Measurements from ENCODE around the gene TMCO5A. TPM values are rescaled to one million over a fixed set of nuclear protein-coding genes. Genes with fewer than 3 reads are reported as not detected.

Gene TMCO5A
- total and polyA plus RNA-seq, 9 donors, result not detected

DNA sequence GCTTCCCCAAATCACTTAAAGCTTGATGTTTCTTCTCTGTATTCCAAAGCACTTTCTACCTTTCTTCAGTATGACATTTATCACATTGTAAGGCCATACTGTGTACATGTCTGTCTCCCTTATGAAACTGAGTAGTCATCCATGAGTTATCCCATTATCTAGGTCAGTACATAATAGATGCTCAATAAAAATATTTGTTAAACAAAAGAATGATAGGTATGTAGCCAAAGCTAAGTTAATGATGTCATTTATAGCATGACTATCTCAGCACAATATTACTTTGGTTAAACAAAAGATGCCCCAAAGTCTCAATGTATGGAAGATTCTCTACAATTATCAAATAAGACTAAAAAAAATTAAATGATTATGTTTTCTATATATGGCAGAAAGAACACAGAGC is 3.1 kb upstream of the TMCO5A start:
- no peaks in the 10 kb centered on the region for H3K9me3 ChIP-seq
- H3K27ac ChIP-seq, result no peak overlapping the region
- intact Hi-C loops (cut with DNase I), result no loop called here
- H3K36me3 ChIP-seq, result no peaks in the 10 kb centered on the region
- no peaks in the 10 kb centered on the region for H3K27me3 ChIP-seq
- no peak overlapping the region for H3K4me3 ChIP-seq
- TF ChIP-seq EP300 (IDR thresholded peaks at IDR 0.05) (no peak), POLR2A (IDR thresholded peaks at IDR 0.05) (no peak)
- TF ChIP-seq, protein P1, sequence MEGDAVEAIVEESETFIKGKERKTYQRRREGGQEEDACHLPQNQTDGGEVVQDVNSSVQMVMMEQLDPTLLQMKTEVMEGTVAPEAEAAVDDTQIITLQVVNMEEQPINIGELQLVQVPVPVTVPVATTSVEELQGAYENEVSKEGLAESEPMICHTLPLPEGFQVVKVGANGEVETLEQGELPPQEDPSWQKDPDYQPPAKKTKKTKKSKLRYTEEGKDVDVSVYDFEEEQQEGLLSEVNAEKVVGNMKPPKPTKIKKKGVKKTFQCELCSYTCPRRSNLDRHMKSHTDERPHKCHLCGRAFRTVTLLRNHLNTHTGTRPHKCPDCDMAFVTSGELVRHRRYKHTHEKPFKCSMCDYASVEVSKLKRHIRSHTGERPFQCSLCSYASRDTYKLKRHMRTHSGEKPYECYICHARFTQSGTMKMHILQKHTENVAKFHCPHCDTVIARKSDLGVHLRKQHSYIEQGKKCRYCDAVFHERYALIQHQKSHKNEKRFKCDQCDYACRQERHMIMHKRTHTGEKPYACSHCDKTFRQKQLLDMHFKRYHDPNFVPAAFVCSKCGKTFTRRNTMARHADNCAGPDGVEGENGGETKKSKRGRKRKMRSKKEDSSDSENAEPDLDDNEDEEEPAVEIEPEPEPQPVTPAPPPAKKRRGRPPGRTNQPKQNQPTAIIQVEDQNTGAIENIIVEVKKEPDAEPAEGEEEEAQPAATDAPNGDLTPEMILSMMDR (IDR thresholded peaks at IDR 0.05), result no peak
- H3K4me1 ChIP-seq (ENCODE audit: insufficient read depth), result peaks cover 3% of the 10 kb centered on the region
- DNase-seq, result no peak

DNA sequence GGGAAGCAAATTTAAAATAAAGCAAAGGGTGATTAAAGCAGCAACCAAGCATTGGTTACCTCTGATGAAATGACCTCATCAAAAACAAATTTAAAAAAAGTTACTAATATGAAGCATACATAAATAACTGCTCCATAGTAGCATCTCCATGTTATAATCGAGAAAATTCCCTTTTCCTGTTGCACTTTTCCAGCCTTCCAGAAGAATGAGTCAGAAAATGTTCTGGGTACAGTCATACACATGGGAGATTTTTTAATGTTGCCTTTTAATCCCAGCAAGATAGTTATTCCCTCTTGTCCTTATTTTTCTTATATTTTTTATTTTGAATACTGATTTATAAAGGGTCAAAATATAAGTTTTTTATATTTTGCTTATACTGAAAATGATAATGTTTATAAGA is 2.6 kb upstream of the TMCO5A start:
- Histone ChIP-seq H3K9me3 (no peaks in the 10 kb centered on the region), H3K4me1 (ENCODE audit: insufficient read depth) (peaks cover 3% of the 10 kb centered on the region), H3K27me3 (no peaks in the 10 kb centered on the region), H3K4me3 (no peak overlapping the region), H3K27ac (no peak overlapping the region), H3K36me3 (no peaks in the 10 kb centered on the region)
- intact Hi-C loops (cut with DNase I), result no loop called here
- TF ChIP-seq EP300 (IDR thresholded peaks at IDR 0.05) (no peak), POLR2A (IDR thresholded peaks at IDR 0.05) (no peak)
- TF ChIP-seq, protein P1 (IDR thresholded peaks at IDR 0.05), result no peak
- WGBS, 3 donors, result 17 to 18% (median 18%) methylated on average over 1 of the region's 1 CpG
- no peak for DNase-seq

DNA sequence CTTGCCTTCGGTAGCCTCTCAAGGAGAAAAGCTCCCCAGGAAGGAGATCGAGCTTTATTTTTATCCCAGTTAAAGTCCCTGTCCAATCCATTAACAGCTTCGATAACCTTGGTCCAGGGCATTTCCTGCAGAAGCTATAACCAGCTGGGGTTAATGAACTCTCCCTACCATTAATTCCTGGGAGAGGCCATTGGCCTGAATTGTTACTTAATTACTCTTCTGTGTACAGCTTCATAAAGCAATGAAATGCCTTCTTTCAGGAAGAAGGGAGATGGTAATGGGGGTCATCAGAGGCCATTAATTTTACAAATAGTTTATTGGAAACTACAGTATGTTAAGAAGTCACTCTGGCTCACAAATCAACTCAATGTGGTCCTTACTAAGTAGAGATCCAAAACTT is 1.9 kb upstream of the TMCO5A start:
- no peak for DNase-seq
- Histone ChIP-seq H3K4me1 (ENCODE audit: insufficient read depth) (peaks cover 3% of the 10 kb centered on the region), H3K9me3 (no peaks in the 10 kb centered on the region), H3K4me3 (no peak overlapping the region), H3K27ac (no peak overlapping the region), H3K27me3 (no peaks in the 10 kb centered on the region), H3K36me3 (no peaks in the 10 kb centered on the region)
- intact Hi-C loops (cut with DNase I), result no loop called here
- TF ChIP-seq, protein P1 (IDR thresholded peaks at IDR 0.05), result no peak
- TF ChIP-seq POLR2A (IDR thresholded peaks at IDR 0.05) (no peak), EP300 (IDR thresholded peaks at IDR 0.05) (no peak)
- 51 to 66% (median 54%) methylated on average over 3 of the region's 3 CpGs for WGBS, 3 donors

DNA sequence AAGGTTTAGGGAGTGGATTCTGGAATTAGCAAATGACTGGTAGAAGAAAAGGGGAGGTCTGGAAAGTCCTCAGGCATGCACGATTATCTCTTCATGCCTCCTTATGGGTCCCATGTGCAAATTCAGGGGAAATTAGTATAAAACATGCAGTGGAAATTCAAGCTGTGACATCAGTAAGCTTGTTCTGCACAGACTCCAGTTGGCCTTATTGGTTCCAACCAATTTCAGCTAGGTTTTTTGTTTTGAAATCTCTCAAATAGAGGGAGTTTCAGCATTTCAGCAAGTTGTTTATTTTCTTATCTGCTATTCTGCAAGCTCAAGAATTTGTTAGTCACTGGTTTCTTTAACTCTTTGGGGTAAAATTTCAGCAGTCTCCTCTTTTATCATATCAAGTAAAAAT is 774 bp upstream of the TMCO5A start:
- Histone ChIP-seq H3K9me3 (no peaks in the 10 kb centered on the region), H3K27me3 (no peaks in the 10 kb centered on the region), H3K4me3 (no peak overlapping the region), H3K27ac (no peak overlapping the region), H3K36me3 (no peaks in the 10 kb centered on the region), H3K4me1 (ENCODE audit: insufficient read depth) (peaks cover 3% of the 10 kb centered on the region)
- intact Hi-C loops (cut with DNase I), result no loop called here
- TF ChIP-seq POLR2A (IDR thresholded peaks at IDR 0.05), result no peak
- TF ChIP-seq, protein P1 (IDR thresholded peaks at IDR 0.05), result no peak
- TF ChIP-seq EP300 (IDR thresholded peaks at IDR 0.05), result no peak
- DNase-seq, result no peak
- WGBS, 3 donors, result 3 to 13% (median 3%) methylated on average over 1 of the region's 1 CpG

DNA sequence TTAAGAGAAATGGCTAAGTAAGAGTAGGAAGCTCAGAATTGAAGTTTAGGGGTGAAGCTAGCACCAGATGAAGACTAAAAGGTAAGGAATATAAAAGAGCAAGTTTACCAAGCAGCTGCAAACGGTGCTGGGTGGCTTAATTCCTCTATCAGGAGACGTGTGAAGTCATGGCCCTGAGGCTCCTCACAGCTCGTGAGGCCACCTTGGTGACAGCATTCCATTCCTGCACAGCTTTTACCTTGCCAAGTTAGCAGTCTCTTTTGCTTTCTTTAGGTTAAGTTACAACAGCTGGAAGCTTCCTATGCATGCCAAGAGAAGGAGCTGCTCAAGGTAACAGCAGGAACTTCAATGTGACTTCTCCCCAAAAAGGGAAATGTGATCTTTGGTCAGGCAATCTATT is 6.4 kb downstream of the TMCO5A start:
- Histone ChIP-seq H3K4me3 (no peak overlapping the region), H3K4me1 (ENCODE audit: insufficient read depth) (no peaks in the 10 kb centered on the region), H3K27me3 (no peaks in the 10 kb centered on the region), H3K36me3 (no peaks in the 10 kb centered on the region), H3K9me3 (no peaks in the 10 kb centered on the region), H3K27ac (no peak overlapping the region)
- WGBS, 3 donors, result 34 to 43% (median 41%) methylated on average over 3 of the region's 3 CpGs
- DNase-seq, result no peak
- intact Hi-C loops (cut with DNase I), result no loop called here
- TF ChIP-seq EP300 (IDR thresholded peaks at IDR 0.05) (no peak), POLR2A (IDR thresholded peaks at IDR 0.05) (no peak)
- TF ChIP-seq, protein P1 (IDR thresholded peaks at IDR 0.05), result no peak

Data from ovary (tissue), 9 donors.